ENCODE measurements around the gene GALNTL6. TPM values are rescaled to one million over a fixed set of nuclear protein-coding genes. Genes with fewer than 3 reads are reported as not detected.
"Not testable (repeated sequence)": the region's sequence is repeated elsewhere in the genome, so short reads cannot be mapped to it uniquely, and the experiment has no call there.

Gene GALNTL6
- total RNA-seq, 1 donor from 2014 or later: not detected

GRCh38 chr4:172393220-172393619 lies 580.0 kb downstream of the GALNTL6 start:
- FAIRE-seq (no peak), DNase-seq (ENCODE audit: low read depth) (no peak)
- Histone ChIP-seq H3K36me3 (ENCODE audit: control insufficient read depth, insufficient read depth, low read length) (no peaks in the 10 kb centered on the region), H3K4me3 (ENCODE audit: low read depth, low read length) (no peak overlapping the region), H3K27me3 (ENCODE audit: control insufficient read depth, insufficient read depth, low read length) (no peaks in the 10 kb centered on the region)
- TF ChIP-seq CTCF (IDR thresholded peaks at IDR 0.05; ENCODE audit: insufficient read depth, low read length, severe bottlenecking): no peak

DNA sequence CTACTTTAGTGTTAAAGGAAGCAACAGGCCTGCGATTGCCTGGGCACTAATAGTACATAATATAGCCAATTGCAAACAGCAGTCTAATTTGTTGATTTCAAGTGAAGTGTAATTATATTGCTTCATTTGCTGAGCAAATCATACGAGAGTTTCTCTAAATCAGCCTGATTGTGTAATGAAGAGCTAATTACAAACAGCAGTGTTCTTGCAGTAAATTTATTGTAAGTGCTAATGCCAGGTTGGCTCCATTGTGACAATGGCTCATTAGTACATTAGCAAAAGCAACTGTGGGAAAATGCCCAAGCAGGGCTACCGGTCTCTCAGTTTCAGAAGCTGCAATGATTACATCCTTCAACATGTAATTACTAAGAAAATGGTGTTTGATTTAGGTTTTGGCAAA lies 591.5 kb downstream of the GALNTL6 start:
- FAIRE-seq (no peak), DNase-seq (ENCODE audit: low read depth) (no peak)
- H3K36me3 ChIP-seq (ENCODE audit: control insufficient read depth, insufficient read depth, low read length): no peaks in the 10 kb centered on the region
- H3K27me3 ChIP-seq (ENCODE audit: control insufficient read depth, insufficient read depth, low read length): no peaks in the 10 kb centered on the region
- no peak overlapping the region for H3K4me3 ChIP-seq (ENCODE audit: low read depth, low read length)
- no peak for TF ChIP-seq CTCF (IDR thresholded peaks at IDR 0.05; ENCODE audit: insufficient read depth, low read length, severe bottlenecking)

GRCh38 chr4:172410363-172410762 lies 597.2 kb downstream of the GALNTL6 start:
- FAIRE-seq: no peak
- no peaks in the 10 kb centered on the region for H3K27me3 ChIP-seq (ENCODE audit: control insufficient read depth, insufficient read depth, low read length)
- no peaks in the 10 kb centered on the region for H3K36me3 ChIP-seq (ENCODE audit: control insufficient read depth, insufficient read depth, low read length)
- no peak overlapping the region for H3K4me3 ChIP-seq (ENCODE audit: low read depth, low read length)
- DNase-seq (ENCODE audit: low read depth): peak; percentile 38
- TF ChIP-seq CTCF (IDR thresholded peaks at IDR 0.05; ENCODE audit: insufficient read depth, low read length, severe bottlenecking): no peak

- H3K36me3 ChIP-seq (ENCODE audit: control insufficient read depth, insufficient read depth, low read length): no peaks in the 10 kb centered on the region
- no peak overlapping the region for H3K4me3 ChIP-seq (ENCODE audit: low read depth, low read length)
- FAIRE-seq (no peak), DNase-seq (ENCODE audit: low read depth) (no peak)
- TF ChIP-seq CTCF (IDR thresholded peaks at IDR 0.05; ENCODE audit: insufficient read depth, low read length, severe bottlenecking): no peak
- no peaks in the 10 kb centered on the region for H3K27me3 ChIP-seq (ENCODE audit: control insufficient read depth, insufficient read depth, low read length)
Measured at GRCh38 chr4:172411149-172411548, 597.9 kb downstream of the GALNTL6 start.

DNA sequence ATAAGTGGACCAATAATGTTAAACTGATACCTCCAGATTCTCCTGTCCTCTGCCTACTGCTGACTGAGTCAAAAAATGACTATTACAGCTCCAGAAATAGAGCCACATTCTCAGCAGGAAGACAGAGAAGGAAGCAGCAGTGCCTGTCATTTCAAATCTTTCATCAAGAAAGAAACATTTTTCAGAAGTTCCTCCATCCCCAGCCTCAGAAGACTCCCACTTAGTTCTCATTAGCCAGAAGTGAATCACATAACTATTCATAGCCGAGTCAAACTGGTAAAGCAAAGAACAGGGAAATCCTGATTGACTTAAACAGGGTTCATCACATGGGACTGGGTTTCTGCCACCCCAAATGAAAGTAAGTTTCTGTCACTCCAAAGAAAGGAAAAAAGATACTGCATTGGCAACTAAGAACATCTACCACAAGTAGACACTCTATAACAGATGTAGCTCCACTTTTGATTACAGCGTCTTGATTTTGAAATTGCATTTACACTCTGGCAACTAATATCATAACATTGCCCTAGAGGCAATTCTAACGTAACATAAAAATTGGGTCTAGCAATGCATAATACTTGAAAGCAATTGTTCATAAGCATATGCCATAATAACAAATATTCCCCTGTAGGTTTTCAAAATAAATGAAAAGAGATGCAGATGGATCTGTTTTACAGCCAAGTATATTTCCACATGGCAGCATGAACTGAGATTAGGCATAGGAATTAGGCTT lies 599.8 kb downstream of the GALNTL6 start:
- H3K4me3 ChIP-seq (ENCODE audit: low read depth, low read length): no peak overlapping the region
- DNase-seq (ENCODE audit: low read depth): peak; percentile 20
- H3K36me3 ChIP-seq (ENCODE audit: control insufficient read depth, insufficient read depth, low read length): no peaks in the 10 kb centered on the region
- no peaks in the 10 kb centered on the region for H3K27me3 ChIP-seq (ENCODE audit: control insufficient read depth, insufficient read depth, low read length)
- no peak for FAIRE-seq
- no peak for TF ChIP-seq CTCF (IDR thresholded peaks at IDR 0.05; ENCODE audit: insufficient read depth, low read length, severe bottlenecking)

- not testable (repeated sequence) for DNase-seq (ENCODE audit: low read depth); H3K36me3 ChIP-seq (ENCODE audit: control insufficient read depth, insufficient read depth, low read length); H3K27me3 ChIP-seq (ENCODE audit: control insufficient read depth, insufficient read depth, low read length); FAIRE-seq; H3K4me3 ChIP-seq (ENCODE audit: low read depth, low read length)
Measured at GRCh38 chr4:172428979-172429378, 615.8 kb downstream of the GALNTL6 start.
